HEK293T (cell line): Measurements from ENCODE around the gene CHD6.

Source experiments
- BHLHE40 ChIP-seq: fragments of 450-650 bp; IDR thresholded peaks from 2 replicates; pipeline ENCODE4 v1.6.1; 2016; ENCODE audit warnings: mild to moderate bottlenecking, moderate library complexity, borderline replicate concordance
- FOXA1 ChIP-seq: fragments of 450-650 bp; IDR thresholded peaks from 2 replicates; pipeline ENCODE4 v1.6.1; 2016; ENCODE audit warnings: mild to moderate bottlenecking
- FOXK2 ChIP-seq: fragments of 450-650 bp; IDR thresholded peaks from 2 replicates; pipeline ENCODE4 v1.6.1; 2016; ENCODE audit warnings: mild to moderate bottlenecking
- HDGF ChIP-seq: fragments of 450-650 bp; IDR thresholded peaks from 2 replicates; pipeline ENCODE4 v1.6.1; 2017; ENCODE audit warnings: antibody characterized with exemption, borderline replicate concordance
- TF ChIP-seq, protein P1 (sequence below): fragments of 450-650 bp; IDR thresholded peaks from 2 replicates; pipeline ENCODE4 v1.6.1; 2016

DNA sequence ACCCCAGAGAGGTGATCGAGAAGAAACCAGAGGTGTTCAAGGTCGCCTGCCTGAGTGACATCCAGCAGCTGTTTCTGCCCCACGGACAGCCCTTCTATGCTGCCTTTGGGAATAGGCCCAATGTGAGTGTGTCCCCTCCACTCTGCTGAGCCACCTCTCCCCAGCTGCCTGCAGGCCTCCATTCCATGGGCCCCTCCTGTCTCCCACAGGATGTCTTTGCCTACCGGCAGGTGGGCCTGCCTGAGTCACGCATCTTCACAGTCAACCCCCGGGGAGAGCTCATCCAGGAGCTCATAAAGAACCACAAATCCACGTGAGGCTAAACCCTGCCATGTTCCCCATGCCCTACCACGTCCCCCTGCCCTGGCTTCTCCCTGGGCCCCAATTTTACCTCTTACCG is 259.9 kb downstream of the CHD6 start:
- no peak for TF ChIP-seq BHLHE40
- TF ChIP-seq, protein P1, sequence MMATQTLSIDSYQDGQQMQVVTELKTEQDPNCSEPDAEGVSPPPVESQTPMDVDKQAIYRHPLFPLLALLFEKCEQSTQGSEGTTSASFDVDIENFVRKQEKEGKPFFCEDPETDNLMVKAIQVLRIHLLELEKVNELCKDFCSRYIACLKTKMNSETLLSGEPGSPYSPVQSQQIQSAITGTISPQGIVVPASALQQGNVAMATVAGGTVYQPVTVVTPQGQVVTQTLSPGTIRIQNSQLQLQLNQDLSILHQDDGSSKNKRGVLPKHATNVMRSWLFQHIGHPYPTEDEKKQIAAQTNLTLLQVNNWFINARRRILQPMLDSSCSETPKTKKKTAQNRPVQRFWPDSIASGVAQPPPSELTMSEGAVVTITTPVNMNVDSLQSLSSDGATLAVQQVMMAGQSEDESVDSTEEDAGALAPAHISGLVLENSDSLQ = no peak
- TF ChIP-seq FOXK2 = no peak
- TF ChIP-seq HDGF = no peak
- TF ChIP-seq FOXA1 = no peak
